ENCODE results near the gene B9D2.

Gene B9D2

GRCh38 chr19:41311613-41312012 lies 52.3 kb downstream of the B9D2 start:
- TF ChIP-seq PPARA (CRISPR knock-in tag; IDR thresholded peaks at IDR 0.05; ENCODE audit: borderline replicate concordance), result no peak
- TF ChIP-seq, protein P1, sequence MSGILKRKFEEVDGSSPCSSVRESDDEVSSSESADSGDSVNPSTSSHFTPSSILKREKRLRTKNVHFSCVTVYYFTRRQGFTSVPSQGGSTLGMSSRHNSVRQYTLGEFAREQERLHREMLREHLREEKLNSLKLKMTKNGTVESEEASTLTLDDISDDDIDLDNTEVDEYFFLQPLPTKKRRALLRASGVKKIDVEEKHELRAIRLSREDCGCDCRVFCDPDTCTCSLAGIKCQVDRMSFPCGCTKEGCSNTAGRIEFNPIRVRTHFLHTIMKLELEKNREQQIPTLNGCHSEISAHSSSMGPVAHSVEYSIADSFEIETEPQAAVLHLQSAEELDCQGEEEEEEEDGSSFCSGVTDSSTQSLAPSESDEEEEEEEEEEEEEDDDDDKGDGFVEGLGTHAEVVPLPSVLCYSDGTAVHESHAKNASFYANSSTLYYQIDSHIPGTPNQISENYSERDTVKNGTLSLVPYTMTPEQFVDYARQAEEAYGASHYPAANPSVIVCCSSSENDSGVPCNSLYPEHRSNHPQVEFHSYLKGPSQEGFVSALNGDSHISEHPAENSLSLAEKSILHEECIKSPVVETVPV (CRISPR knock-in tag; IDR thresholded peaks at IDR 0.05), result no peak
- TF ChIP-seq ZC3H10 (CRISPR knock-in tag; IDR thresholded peaks at IDR 0.05), result no peak
- TF ChIP-seq ARNTL (CRISPR knock-in tag; IDR thresholded peaks at IDR 0.05; ENCODE audit: borderline replicate concordance, low read depth), result no peak
- no peak for TF ChIP-seq TOX (CRISPR knock-in tag; IDR thresholded peaks at IDR 0.05; ENCODE audit: borderline replicate concordance)
- TF ChIP-seq RARB (CRISPR knock-in tag; IDR thresholded peaks at IDR 0.05), result no peak
- TF ChIP-seq TCF4 (CRISPR knock-in tag; IDR thresholded peaks at IDR 0.05; ENCODE audit: borderline replicate concordance), result no peak
- TF ChIP-seq, protein P2, sequence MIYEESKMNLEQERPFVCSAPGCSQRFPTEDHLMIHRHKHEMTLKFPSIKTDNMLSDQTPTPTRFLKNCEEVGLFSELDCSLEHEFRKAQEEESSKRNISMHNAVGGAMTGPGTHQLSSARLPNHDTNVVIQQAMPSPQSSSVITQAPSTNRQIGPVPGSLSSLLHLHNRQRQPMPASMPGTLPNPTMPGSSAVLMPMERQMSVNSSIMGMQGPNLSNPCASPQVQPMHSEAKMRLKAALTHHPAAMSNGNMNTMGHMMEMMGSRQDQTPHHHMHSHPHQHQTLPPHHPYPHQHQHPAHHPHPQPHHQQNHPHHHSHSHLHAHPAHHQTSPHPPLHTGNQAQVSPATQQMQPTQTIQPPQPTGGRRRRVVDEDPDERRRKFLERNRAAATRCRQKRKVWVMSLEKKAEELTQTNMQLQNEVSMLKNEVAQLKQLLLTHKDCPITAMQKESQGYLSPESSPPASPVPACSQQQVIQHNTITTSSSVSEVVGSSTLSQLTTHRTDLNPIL (CRISPR knock-in tag; IDR thresholded peaks at IDR 0.05; ENCODE audit: low read depth), result no peak
- TF ChIP-seq PATZ1 (CRISPR knock-in tag; IDR thresholded peaks at IDR 0.05; ENCODE audit: borderline replicate concordance), result no peak
- TF ChIP-seq ZNF70 (CRISPR knock-in tag; IDR thresholded peaks at IDR 0.05), result no peak
- ATAC-seq, result no peak

GRCh38 chr19:41311072-41311471 lies 52.9 kb downstream of the B9D2 start:
- no peak for TF ChIP-seq ZNF70 (CRISPR knock-in tag; IDR thresholded peaks at IDR 0.05)
- TF ChIP-seq GLIS3 (CRISPR knock-in tag; IDR thresholded peaks at IDR 0.05), result no peak
- no peak for TF ChIP-seq PATZ1 (CRISPR knock-in tag; IDR thresholded peaks at IDR 0.05; ENCODE audit: borderline replicate concordance)
- no peak for TF ChIP-seq ZNF565 (CRISPR knock-in tag; conservative IDR thresholded peaks at IDR 0.05; ENCODE audit: low read depth)
- no peak for TF ChIP-seq TCF4 (CRISPR knock-in tag; IDR thresholded peaks at IDR 0.05; ENCODE audit: borderline replicate concordance)
- no peak for TF ChIP-seq ZC3H10 (CRISPR knock-in tag; IDR thresholded peaks at IDR 0.05)
- no peak for TF ChIP-seq TOX (CRISPR knock-in tag; IDR thresholded peaks at IDR 0.05; ENCODE audit: borderline replicate concordance)
- TF ChIP-seq, protein P2 (CRISPR knock-in tag; IDR thresholded peaks at IDR 0.05; ENCODE audit: low read depth), result no peak
- no peak for TF ChIP-seq BACH2 (CRISPR knock-in tag; IDR thresholded peaks at IDR 0.05; ENCODE audit: borderline replicate concordance)
- TF ChIP-seq RARB (CRISPR knock-in tag; IDR thresholded peaks at IDR 0.05), result no peak
- TF ChIP-seq ARNTL (CRISPR knock-in tag; IDR thresholded peaks at IDR 0.05; ENCODE audit: borderline replicate concordance, low read depth), result no peak
- TF ChIP-seq, protein P3, sequence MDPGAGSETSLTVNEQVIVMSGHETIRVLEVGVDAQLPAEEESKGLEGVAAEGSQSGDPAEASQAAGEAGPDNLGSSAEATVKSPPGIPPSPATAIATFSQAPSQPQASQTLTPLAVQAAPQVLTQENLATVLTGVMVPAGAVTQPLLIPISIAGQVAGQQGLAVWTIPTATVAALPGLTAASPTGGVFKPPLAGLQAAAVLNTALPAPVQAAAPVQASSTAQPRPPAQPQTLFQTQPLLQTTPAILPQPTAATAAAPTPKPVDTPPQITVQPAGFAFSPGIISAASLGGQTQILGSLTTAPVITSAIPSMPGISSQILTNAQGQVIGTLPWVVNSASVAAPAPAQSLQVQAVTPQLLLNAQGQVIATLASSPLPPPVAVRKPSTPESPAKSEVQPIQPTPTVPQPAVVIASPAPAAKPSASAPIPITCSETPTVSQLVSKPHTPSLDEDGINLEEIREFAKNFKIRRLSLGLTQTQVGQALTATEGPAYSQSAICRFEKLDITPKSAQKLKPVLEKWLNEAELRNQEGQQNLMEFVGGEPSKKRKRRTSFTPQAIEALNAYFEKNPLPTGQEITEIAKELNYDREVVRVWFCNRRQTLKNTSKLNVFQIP (CRISPR knock-in tag; IDR thresholded peaks at IDR 0.05; ENCODE audit: borderline replicate concordance, low read depth), result no peak
- no peak for TF ChIP-seq ZNF8 (CRISPR knock-in tag; IDR thresholded peaks at IDR 0.05)
- TF ChIP-seq ISL1 (CRISPR knock-in tag; IDR thresholded peaks at IDR 0.05), result no peak
- TF ChIP-seq, protein P4, sequence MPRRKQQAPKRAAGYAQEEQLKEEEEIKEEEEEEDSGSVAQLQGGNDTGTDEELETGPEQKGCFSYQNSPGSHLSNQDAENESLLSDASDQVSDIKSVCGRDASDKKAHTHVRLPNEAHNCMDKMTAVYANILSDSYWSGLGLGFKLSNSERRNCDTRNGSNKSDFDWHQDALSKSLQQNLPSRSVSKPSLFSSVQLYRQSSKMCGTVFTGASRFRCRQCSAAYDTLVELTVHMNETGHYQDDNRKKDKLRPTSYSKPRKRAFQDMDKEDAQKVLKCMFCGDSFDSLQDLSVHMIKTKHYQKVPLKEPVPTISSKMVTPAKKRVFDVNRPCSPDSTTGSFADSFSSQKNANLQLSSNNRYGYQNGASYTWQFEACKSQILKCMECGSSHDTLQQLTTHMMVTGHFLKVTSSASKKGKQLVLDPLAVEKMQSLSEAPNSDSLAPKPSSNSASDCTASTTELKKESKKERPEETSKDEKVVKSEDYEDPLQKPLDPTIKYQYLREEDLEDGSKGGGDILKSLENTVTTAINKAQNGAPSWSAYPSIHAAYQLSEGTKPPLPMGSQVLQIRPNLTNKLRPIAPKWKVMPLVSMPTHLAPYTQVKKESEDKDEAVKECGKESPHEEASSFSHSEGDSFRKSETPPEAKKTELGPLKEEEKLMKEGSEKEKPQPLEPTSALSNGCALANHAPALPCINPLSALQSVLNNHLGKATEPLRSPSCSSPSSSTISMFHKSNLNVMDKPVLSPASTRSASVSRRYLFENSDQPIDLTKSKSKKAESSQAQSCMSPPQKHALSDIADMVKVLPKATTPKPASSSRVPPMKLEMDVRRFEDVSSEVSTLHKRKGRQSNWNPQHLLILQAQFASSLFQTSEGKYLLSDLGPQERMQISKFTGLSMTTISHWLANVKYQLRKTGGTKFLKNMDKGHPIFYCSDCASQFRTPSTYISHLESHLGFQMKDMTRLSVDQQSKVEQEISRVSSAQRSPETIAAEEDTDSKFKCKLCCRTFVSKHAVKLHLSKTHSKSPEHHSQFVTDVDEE (CRISPR knock-in tag; IDR thresholded peaks at IDR 0.05), result no peak
- TF ChIP-seq ZFP30 (CRISPR knock-in tag; IDR thresholded peaks at IDR 0.05), result no peak
- TF ChIP-seq ZFP3 (CRISPR knock-in tag; IDR thresholded peaks at IDR 0.05), result no peak
- TF ChIP-seq PPARA (CRISPR knock-in tag; IDR thresholded peaks at IDR 0.05; ENCODE audit: borderline replicate concordance), result no peak
- no peak for ATAC-seq

Data from SK-N-SH treated with all-trans-retinoic acid at 6 μM for 48 hours (cell line).